Activated CD4-positive, alpha-beta T cell treated with anti-CD3 and anti-CD28 coated beads, Interleukin-2, amount 10 ng/mL, durations not matched to agents 7 days and 5 days (primary cell): Measurements from ENCODE around the gene MBD5. TPM values are rescaled to one million over a fixed set of nuclear protein-coding genes. Genes with fewer than 3 reads are reported as not detected.
"Not testable (repeated sequence)": the region's sequence is repeated elsewhere in the genome, so short reads cannot be mapped to it uniquely, and the experiment has no call there.

Experiments used
- CTCF ChIA-PET: fragments of 350-600 bp; sonication (Branson Sonifier 250); formaldehyde crosslinking; loops from one replicate; lab custom pipeline; 2021; ENCODE audit warnings: antibody characterized with exemption; lab: Charles Lee
- POLR2A ChIA-PET: fragments of 350-600 bp; sonication (Branson Sonifier 250); formaldehyde crosslinking; loops from one replicate; lab custom pipeline; 2021; ENCODE audit warnings: antibody characterized with exemption; lab: Charles Lee
- DNase-seq: peaks from one replicate; pipeline ENCODE4 v3.0.0-alpha.2; 2020
- H3K27ac Mint-ChIP-seq: one replicate; pipeline ENCODE4 v1.8.0; 2021; ENCODE audit warnings: mild to moderate bottlenecking, moderate library complexity, mixed read lengths
- H3K27me3 Mint-ChIP-seq: one replicate; pipeline ENCODE4 v1.8.0; 2021; ENCODE audit warnings: mixed read lengths
- H3K36me3 Mint-ChIP-seq: one replicate; pipeline ENCODE4 v1.8.0; 2021; ENCODE audit warnings: low read depth, mixed read lengths
- H3K4me1 Mint-ChIP-seq: one replicate; pipeline ENCODE4 v1.8.0; 2021; ENCODE audit warnings: mixed read lengths
- H3K4me3 Mint-ChIP-seq: one replicate; pipeline ENCODE4 v1.8.0; 2021; ENCODE audit warnings: mild to moderate bottlenecking, moderate library complexity, mixed read lengths
- H3K9me3 Mint-ChIP-seq: one replicate; pipeline ENCODE4 v1.8.0; 2021; ENCODE audit warnings: mixed read lengths
- total RNA-seq, 2 experiments: library from RNA; stranded (reverse); gene quantifications; one replicate each; pipeline ENCODE4 v1.2.3, GENCODE V29; 2021

The MBD5 gene
- total RNA-seq: 10 to 100 TPM; 41.1 to 51.7 TPM

DNA sequence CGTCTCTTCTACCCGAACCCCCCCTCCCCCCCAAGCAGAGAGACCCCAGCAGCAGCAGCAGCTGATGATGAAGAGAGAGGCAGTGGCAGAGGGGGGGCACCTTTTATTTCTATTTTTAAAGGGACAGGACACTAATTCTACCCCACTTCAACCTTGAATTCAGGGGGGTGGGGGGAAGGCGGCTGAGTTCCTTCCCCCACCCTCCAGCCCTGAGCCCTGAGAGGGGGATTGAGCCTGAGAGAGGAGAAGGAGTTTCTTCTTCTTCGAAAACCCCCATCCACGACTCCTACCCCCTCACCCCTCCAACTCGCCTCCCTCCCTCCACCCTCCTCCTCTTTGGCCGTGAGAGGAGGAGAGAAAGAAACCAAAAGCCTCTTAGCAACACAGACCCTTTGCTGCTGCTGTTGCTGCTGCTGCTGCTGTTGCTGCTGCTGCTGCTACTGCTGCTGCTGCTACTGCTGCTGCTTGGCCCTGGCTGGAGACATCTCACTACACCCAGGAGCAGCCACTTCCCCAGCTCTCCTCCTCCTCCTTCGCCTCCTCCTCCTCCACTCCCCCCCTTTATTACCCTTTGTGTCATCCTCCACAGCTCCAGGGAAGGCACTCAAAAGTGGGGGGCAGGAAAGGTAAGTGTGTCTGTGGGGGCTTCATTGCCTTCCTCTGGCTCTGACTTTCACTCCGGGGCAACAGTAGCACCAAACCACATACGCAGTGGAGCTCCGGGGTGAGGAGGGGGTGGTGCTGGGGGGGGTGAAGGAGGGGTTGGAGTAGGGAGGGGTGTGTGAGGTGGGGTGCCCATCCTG is at the start of gene MBD5:
TSS of gene MBD5 (plus strand) at position 33 of the 803 bp plus-strand sequence.
- Mint-ChIP-seq H3K36me3 (peaks cover 11% of the 10 kb centered on the region), H3K4me1 (peaks cover 42% of the 10 kb centered on the region), H3K27me3 (no peaks in the 10 kb centered on the region), H3K9me3 (no peaks in the 10 kb centered on the region), H3K27ac (peak within 1 kb of the TSS; percentile 98), H3K4me3 (peak within 1 kb of the TSS; percentile 96)
- CTCF ChIA-PET: interaction anchor here (0.7 to 1.4 kb wide), 3 partner anchors 8 to 876 kb away, joined by 3 read pairs; no protein-coding TSS in a partner anchor
- peak; percentile 72 for DNase-seq
- POLR2A ChIA-PET: interaction anchor here (0.9 kb wide), 1 partner anchor 14 kb away, joined by 3 read pairs; no protein-coding TSS in a partner anchor

DNA sequence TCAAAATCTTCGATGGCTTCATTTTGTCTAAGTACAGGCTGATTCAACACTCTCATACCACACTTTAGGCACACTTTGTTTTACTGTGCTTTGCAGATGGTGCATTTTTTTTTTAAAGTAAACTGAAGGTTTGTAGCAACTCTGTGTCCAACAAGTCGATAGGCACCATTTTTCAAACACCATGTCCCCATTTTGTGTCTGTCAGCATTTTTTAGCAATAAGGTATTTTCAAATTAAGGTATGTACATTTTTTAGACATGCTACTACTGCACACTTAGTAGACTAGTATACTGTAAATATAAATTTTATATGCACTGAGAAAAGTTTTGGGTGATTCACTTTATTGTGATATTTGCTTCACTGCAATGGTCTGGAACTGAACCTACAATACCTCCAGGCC is 44.8 kb upstream of the MBD5 start:
- Mint-ChIP-seq H3K4me1 (peaks cover 3% of the 10 kb centered on the region), H3K36me3 (peaks cover 29% of the 10 kb centered on the region)

GRCh38 chr2:147977679-147978078 is 43.2 kb upstream of the MBD5 start:
- Mint-ChIP-seq H3K36me3 (peaks cover 29% of the 10 kb centered on the region), H3K27me3 (no peaks in the 10 kb centered on the region), H3K9me3 (no peaks in the 10 kb centered on the region), H3K4me1 (peaks cover 4% of the 10 kb centered on the region), H3K27ac (no peak overlapping the region), H3K4me3 (no peak overlapping the region)
- DNase-seq: no peak
- ChIA-PET CTCF (no interaction called here), POLR2A (no interaction called here)

More for the DNA sequence above, 44.8 kb upstream of the MBD5 start:
- DNase-seq: no peak
- Mint-ChIP-seq H3K27ac (no peak overlapping the region), H3K27me3 (no peaks in the 10 kb centered on the region), H3K4me3 (no peak overlapping the region), H3K9me3 (no peaks in the 10 kb centered on the region)
- CTCF ChIA-PET: no interaction called here
- POLR2A ChIA-PET: no interaction called here

- CTCF ChIA-PET: no interaction called here
- Mint-ChIP-seq H3K4me1 (peaks cover 12% of the 10 kb centered on the region), H3K27ac (no peak overlapping the region), H3K9me3 (no peaks in the 10 kb centered on the region), H3K27me3 (no peaks in the 10 kb centered on the region), H3K36me3 (peaks cover 23% of the 10 kb centered on the region), H3K4me3 (no peak overlapping the region)
- no peak for DNase-seq
- POLR2A ChIA-PET: no interaction called here
Observed at GRCh38 chr2:147980940-147981528, 39.9 kb upstream of the MBD5 start.

- POLR2A ChIA-PET: no interaction called here
- Mint-ChIP-seq H3K36me3 (peaks cover under 1% of the 10 kb centered on the region), H3K9me3 (no peaks in the 10 kb centered on the region), H3K4me1 (peaks cover 7% of the 10 kb centered on the region), H3K27me3 (no peaks in the 10 kb centered on the region), H3K27ac (no peak overlapping the region), H3K4me3 (no peak overlapping the region)
- DNase-seq: no peak
- CTCF ChIA-PET: interaction anchor here (1.2 to 2.1 kb wide), 4 partner anchors 11 to 520 kb away, joined by 3 to 8 read pairs (median 4); no protein-coding TSS in a partner anchor
Observed at GRCh38 chr2:147989102-147989501, 31.8 kb upstream of the MBD5 start.

GRCh38 chr2:147989809-147990403 is 31.0 kb upstream of the MBD5 start:
- ChIA-PET POLR2A (no interaction called here), CTCF (interaction anchor here (1.2 to 2.1 kb wide), 4 partner anchors 10 to 519 kb away, joined by 3 to 8 read pairs (median 4); no protein-coding TSS in a partner anchor)
- no peaks in the 10 kb centered on the region for H3K27me3 Mint-ChIP-seq
- peaks cover 7% of the 10 kb centered on the region for H3K4me1 Mint-ChIP-seq
- peaks cover 6% of the 10 kb centered on the region for H3K36me3 Mint-ChIP-seq
- H3K9me3 Mint-ChIP-seq: peaks cover under 1% of the 10 kb centered on the region
- H3K4me3 Mint-ChIP-seq: no peak overlapping the region
- peak; percentile 41 for DNase-seq
- H3K27ac Mint-ChIP-seq: no peak overlapping the region

DNA sequence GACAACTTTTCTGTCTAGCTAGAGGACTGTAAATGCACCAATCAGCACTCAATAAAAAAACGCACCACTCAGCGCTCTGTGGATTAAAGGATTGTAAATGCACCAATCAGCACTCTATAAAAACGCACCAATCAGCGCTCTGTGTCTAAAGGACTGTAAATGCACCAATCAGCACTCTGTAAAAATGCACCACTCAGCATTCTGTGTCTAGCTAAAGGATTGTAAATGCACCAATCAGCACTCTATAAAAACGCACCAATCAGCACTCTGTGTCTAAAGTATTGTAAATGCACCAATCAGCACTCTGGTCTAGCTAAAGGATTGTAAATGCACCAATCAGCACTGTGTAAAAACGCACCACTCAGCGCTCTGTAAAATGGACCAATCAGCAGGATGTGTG is 25.9 kb upstream of the MBD5 start:
- CTCF ChIA-PET: interaction anchor here (0.6 kb wide), 2 partner anchors 67 to 1031 kb away, joined by 3 to 5 read pairs; no protein-coding TSS in a partner anchor
- POLR2A ChIA-PET, DNase-seq, H3K27ac Mint-ChIP-seq, H3K4me3 Mint-ChIP-seq, H3K27me3 Mint-ChIP-seq: not testable (repeated sequence)
- H3K4me1 Mint-ChIP-seq: peaks cover 10% of the 10 kb centered on the region
- peaks cover 23% of the 10 kb centered on the region for H3K36me3 Mint-ChIP-seq
- peaks cover 10% of the 10 kb centered on the region for H3K9me3 Mint-ChIP-seq

- Mint-ChIP-seq H3K9me3 (peaks cover 10% of the 10 kb centered on the region), H3K36me3 (peaks cover 32% of the 10 kb centered on the region), H3K4me1 (peaks cover 9% of the 10 kb centered on the region), H3K27ac (no peak overlapping the region), H3K4me3 (no peak overlapping the region), H3K27me3 (no peaks in the 10 kb centered on the region)
- POLR2A ChIA-PET: no interaction called here
- CTCF ChIA-PET: no interaction called here
- no peak for DNase-seq
Observed at GRCh38 chr2:147996828-147997227, 24.1 kb upstream of the MBD5 start.

DNA sequence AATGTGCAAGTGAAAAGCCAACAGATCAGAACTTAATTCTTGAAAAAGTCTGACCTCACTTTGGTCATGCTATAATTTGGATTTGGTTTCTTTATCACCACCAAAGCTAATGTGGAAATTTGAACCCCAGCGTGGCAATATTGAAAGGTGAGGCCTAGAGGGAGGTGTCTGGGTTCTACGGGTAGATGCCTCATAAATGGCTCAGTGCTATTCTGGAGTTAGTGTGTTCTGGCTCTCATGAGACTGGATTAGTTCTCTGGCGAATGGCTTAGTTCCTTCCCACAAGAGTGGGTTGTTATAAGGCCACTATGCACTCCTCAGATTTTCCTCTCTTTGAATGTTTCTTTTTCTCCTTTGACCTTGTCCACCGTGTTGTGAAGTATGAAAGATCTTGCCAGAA is 22.7 kb upstream of the MBD5 start:
- Mint-ChIP-seq H3K4me1 (peaks cover 3% of the 10 kb centered on the region), H3K4me3 (no peak overlapping the region), H3K27me3 (no peaks in the 10 kb centered on the region), H3K9me3 (peaks cover 20% of the 10 kb centered on the region), H3K36me3 (peaks cover 44% of the 10 kb centered on the region), H3K27ac (no peak overlapping the region)
- DNase-seq: no peak
- ChIA-PET POLR2A (interaction anchor here (0.6 kb wide), 1 partner anchor 191 kb away, joined by 3 read pairs; no protein-coding TSS in a partner anchor), CTCF (no interaction called here)

- Mint-ChIP-seq H3K9me3 (peaks cover 26% of the 10 kb centered on the region), H3K36me3 (peaks cover 52% of the 10 kb centered on the region), H3K27ac (no peak overlapping the region), H3K4me1 (peaks cover 3% of the 10 kb centered on the region), H3K27me3 (no peaks in the 10 kb centered on the region), H3K4me3 (no peak overlapping the region)
- DNase-seq: no peak
- POLR2A ChIA-PET: no interaction called here
- CTCF ChIA-PET: interaction anchor here (1.6 kb wide), 1 partner anchor 9 kb away, joined by 6 read pairs; no protein-coding TSS in a partner anchor
Observed at GRCh38 chr2:147999126-147999525, 21.8 kb upstream of the MBD5 start.

- Mint-ChIP-seq H3K36me3 (peaks cover 51% of the 10 kb centered on the region), H3K4me1 (peaks cover 3% of the 10 kb centered on the region), H3K4me3 (no peak overlapping the region), H3K9me3 (peaks cover 28% of the 10 kb centered on the region), H3K27me3 (no peaks in the 10 kb centered on the region), H3K27ac (no peak overlapping the region)
- POLR2A ChIA-PET: no interaction called here
- no peak for DNase-seq
- CTCF ChIA-PET: interaction anchor here (1.6 kb wide), 1 partner anchor 10 kb away, joined by 6 read pairs; no protein-coding TSS in a partner anchor
Observed at GRCh38 chr2:148000095-148000494, 20.8 kb upstream of the MBD5 start.

DNA sequence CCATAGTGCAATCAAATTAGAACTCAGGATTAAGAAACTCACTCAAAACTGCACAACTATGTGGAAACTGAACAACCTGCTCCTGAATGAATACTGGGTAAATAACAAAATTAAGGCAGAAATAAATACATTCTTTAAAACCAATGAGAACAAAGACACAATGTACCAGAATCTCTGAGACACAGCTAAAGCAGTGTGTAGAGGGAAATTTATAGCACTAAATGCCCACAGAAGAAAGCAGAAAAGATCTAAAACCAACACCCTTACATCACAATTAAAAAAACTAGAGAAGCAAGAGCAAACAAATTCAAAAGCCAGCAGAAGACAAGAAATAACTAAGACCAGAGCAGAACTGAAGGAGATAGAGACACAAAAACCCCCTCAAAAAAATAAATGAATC is 18.5 kb upstream of the MBD5 start:
- H3K4me1 Mint-ChIP-seq, CTCF ChIA-PET, POLR2A ChIA-PET, DNase-seq, H3K4me3 Mint-ChIP-seq, H3K27ac Mint-ChIP-seq, H3K27me3 Mint-ChIP-seq: not testable (repeated sequence)
- peaks cover 23% of the 10 kb centered on the region for H3K9me3 Mint-ChIP-seq
- H3K36me3 Mint-ChIP-seq: peaks cover 46% of the 10 kb centered on the region
